ENCODE results near the gene SPECC1.

DNA sequence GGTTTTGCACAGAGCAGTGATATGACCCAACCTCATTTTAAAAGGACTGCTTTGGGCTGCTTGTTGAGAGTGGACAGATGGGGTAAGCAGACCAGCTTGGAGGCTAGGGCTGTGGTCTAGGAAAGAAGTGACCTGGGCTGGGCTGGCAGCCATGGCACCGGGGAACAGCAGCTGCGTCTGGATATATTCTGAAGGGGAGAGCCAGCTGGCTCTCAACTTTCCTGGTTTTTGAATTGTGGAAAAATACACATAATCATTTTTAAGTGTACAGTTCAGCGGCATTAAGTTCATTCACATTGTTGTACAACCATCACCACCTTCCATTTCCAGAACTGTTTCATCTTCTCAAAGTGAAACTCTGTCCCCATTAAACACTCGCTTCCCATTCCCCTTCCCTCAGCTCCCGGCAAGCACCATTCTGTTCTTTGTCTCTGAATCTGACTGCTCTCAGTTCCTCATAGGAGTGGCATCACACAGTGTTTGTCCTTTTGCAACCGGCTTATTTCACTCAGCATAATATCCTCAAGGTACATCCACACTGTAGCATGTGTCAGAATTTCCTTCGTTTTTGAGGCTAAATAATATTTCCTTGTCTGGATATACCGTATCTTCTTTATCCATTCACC is 113.2 kb downstream of the SPECC1 start:
- TF ChIP-seq, protein P1, sequence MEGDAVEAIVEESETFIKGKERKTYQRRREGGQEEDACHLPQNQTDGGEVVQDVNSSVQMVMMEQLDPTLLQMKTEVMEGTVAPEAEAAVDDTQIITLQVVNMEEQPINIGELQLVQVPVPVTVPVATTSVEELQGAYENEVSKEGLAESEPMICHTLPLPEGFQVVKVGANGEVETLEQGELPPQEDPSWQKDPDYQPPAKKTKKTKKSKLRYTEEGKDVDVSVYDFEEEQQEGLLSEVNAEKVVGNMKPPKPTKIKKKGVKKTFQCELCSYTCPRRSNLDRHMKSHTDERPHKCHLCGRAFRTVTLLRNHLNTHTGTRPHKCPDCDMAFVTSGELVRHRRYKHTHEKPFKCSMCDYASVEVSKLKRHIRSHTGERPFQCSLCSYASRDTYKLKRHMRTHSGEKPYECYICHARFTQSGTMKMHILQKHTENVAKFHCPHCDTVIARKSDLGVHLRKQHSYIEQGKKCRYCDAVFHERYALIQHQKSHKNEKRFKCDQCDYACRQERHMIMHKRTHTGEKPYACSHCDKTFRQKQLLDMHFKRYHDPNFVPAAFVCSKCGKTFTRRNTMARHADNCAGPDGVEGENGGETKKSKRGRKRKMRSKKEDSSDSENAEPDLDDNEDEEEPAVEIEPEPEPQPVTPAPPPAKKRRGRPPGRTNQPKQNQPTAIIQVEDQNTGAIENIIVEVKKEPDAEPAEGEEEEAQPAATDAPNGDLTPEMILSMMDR (IDR thresholded peaks at IDR 0.05; ENCODE audit: insufficient read depth, low read depth, low read length), result no peak
- no peak for TF ChIP-seq EZH2 (IDR thresholded peaks at IDR 0.05; ENCODE audit: insufficient read depth, low read length)

Measured in astrocyte (in vitro differentiated cells and primary cell).